Endothelial cell of umbilical vein (primary cell): Measurements from ENCODE around the gene EXOC6B. TPM values are rescaled to one million over a fixed set of nuclear protein-coding genes. Genes with fewer than 3 reads are reported as not detected.

ENCODE experiments used
- BruUV-seq: library from RNA; stranded (reverse); fragments of 400-500 nt; replicated peaks from 2 replicates; lab custom pipeline; 2021; lab: Mats Ljungman, UMichigan
- CTCF ChIA-PET: fragments of 300-600, 350-600 bp; sonication (Branson Sonifier 250); formaldehyde crosslinking; loops from one replicate; lab custom pipeline; 2021; ENCODE audit warnings: antibody characterized with exemption, inconsistent platforms; lab: Charles Lee
- POLR2A ChIA-PET: fragments of 300-600, 350-600 bp; sonication (Branson Sonifier 250); formaldehyde crosslinking; loops from one replicate; lab custom pipeline; 2021; ENCODE audit warnings: antibody characterized with exemption, inconsistent platforms; lab: Charles Lee
- DNase-seq: peaks from one replicate; pipeline ENCODE4 v3.0.0-alpha.2; 2011; ENCODE audit warnings: low read depth, low spot score
- FAIRE-seq: peaks from 2 replicates; lab custom pipeline; 2011; peaks lifted over from hg19 to GRCh38; lab: Jason Lieb, UNC
- H2AFZ ChIP-seq: 2 replicates; pipeline ENCODE4 v1.6.0; 2012; ENCODE audit warnings: low read depth, low read length, control low read depth, inconsistent platforms
- H3K27ac ChIP-seq: 2 replicates; pipeline ENCODE4 v1.5.1; 2011; ENCODE audit warnings: low read depth, mild to moderate bottlenecking, control low read depth, low read length, moderate library complexity; ENCODE audit not compliant: insufficient read depth
- H3K27me3 ChIP-seq, 2 experiments: 2 replicates each; pipeline versions ENCODE4 v1.6.0 to v1.6.1; 2011; ENCODE audit warnings: low read length in 2 of 2, mixed read lengths in 1 of 2; ENCODE audit not compliant: control insufficient read depth in 2 of 2, insufficient read depth in 2 of 2
- H3K36me3 ChIP-seq, 2 experiments: 2 replicates in 1 of 2; 3 replicates in 1 of 2; pipeline ENCODE4 v1.5.1; 2011; ENCODE audit warnings: low read length in 2 of 2, mild to moderate bottlenecking in 1 of 2, moderate library complexity in 1 of 2; ENCODE audit not compliant: control insufficient read depth in 2 of 2, insufficient read depth in 2 of 2; ENCODE audit errors: extremely low read depth in 1 of 2
- H3K4me1 ChIP-seq: 3 replicates; pipeline ENCODE4 v1.5.1; 2011; ENCODE audit warnings: mild to moderate bottlenecking, low read length; ENCODE audit not compliant: control insufficient read depth, insufficient read depth; ENCODE audit errors: extremely low read depth
- H3K4me2 ChIP-seq: 2 replicates; pipeline ENCODE4 v1.6.1; 2011; ENCODE audit warnings: low read length, control low read depth, mixed read lengths; ENCODE audit not compliant: insufficient read depth
- H3K4me3 ChIP-seq, 3 experiments: fragments of 200-600 bp in 1 of 3; sonication (generic), shearing (Covaris generic) in 1 of 3; replicated peaks in 1 of 3; 2 replicates each; pipeline ENCODE4 v1.5.1; 2011 to 2016; ENCODE audit warnings: control low read depth in 3 of 3, low read length in 3 of 3, mild to moderate bottlenecking in 2 of 3, inconsistent platforms in 1 of 3, low read depth in 1 of 3, moderate library complexity in 1 of 3; ENCODE audit not compliant: insufficient read depth in 1 of 3
- H3K79me2 ChIP-seq: 2 replicates; pipeline ENCODE4 v1.6.0; 2012; ENCODE audit warnings: low read length, inconsistent platforms; ENCODE audit not compliant: control insufficient read depth, insufficient read depth
- H3K9ac ChIP-seq: replicated peaks from 2 replicates; pipeline ENCODE3; 2011; ENCODE audit warnings: low read length, control low read depth; ENCODE audit not compliant: insufficient read depth; ENCODE audit errors: extremely low read depth
- H3K9me1 ChIP-seq: replicated peaks from 3 replicates; pipeline ENCODE4 v1.6.0; 2011; ENCODE audit warnings: mild to moderate bottlenecking, low read length; ENCODE audit not compliant: control insufficient read depth, insufficient read depth; ENCODE audit errors: extremely low read depth
- H3K9me3 ChIP-seq: replicated peaks from 2 replicates; pipeline ENCODE4 v1.5.1; 2012; ENCODE audit warnings: low read length, inconsistent platforms; ENCODE audit not compliant: control insufficient read depth, insufficient read depth
- H4K20me1 ChIP-seq: replicated peaks from 2 replicates; pipeline ENCODE3; 2011; ENCODE audit warnings: mild to moderate bottlenecking, low read length; ENCODE audit not compliant: control insufficient read depth, insufficient read depth; ENCODE audit errors: extremely low read depth
- EZH2 ChIP-seq: IDR thresholded peaks from 2 replicates; pipeline ENCODE4 v1.6.1; 2012; ENCODE audit warnings: borderline replicate concordance, low read depth, mild to moderate bottlenecking, moderate library complexity, low read length, inconsistent platforms; ENCODE audit not compliant: severe bottlenecking
- FOS ChIP-seq: IDR thresholded peaks from 2 replicates; pipeline ENCODE4 v1.6.1; 2011; ENCODE audit warnings: mild to moderate bottlenecking, low read length, moderate library complexity, borderline replicate concordance; ENCODE audit not compliant: insufficient read depth
- GATA2 ChIP-seq: IDR thresholded peaks from 2 replicates; pipeline ENCODE4 v1.7.0; 2011; ENCODE audit warnings: low read depth, mild to moderate bottlenecking, moderate library complexity, mixed read lengths, low read length; ENCODE audit not compliant: insufficient read length, insufficient read depth
- JUN ChIP-seq: IDR thresholded peaks from 2 replicates; pipeline ENCODE4 v1.6.1; 2011; ENCODE audit warnings: borderline replicate concordance, low read depth; ENCODE audit not compliant: insufficient read length, insufficient read depth
- MYC ChIP-seq: IDR thresholded peaks from one replicate; pipeline ENCODE4 v1.6.1; 2011; ENCODE audit warnings: mild to moderate bottlenecking, low read depth, low read length
- POLR2A ChIP-seq: IDR thresholded peaks from 2 replicates; pipeline ENCODE4 v1.6.1; 2012; ENCODE audit warnings: low read depth, mild to moderate bottlenecking, control low read depth, low read length
- POLR2AphosphoS5 ChIP-seq: IDR thresholded peaks from 2 replicates; pipeline ENCODE4 v1.6.1; 2012; ENCODE audit warnings: low read depth, mild to moderate bottlenecking, control low read depth, low read length, moderate library complexity; ENCODE audit not compliant: insufficient read depth
- dilution Hi-C: fragments of 300-500 bp; cut with MboI; formaldehyde crosslinking; loops from one replicate; pipeline ENCODE4 v1.15.0; 2019; ENCODE audit warnings: low sequenced_read_pairs; ENCODE audit not compliant: extremely low pct_ligation_motif_present
- intact Hi-C: fragments of 100-400 bp; cut with micrococcal nuclease; formaldehyde crosslinking; loops from one replicate; pipeline ENCODE4 v1.10.0; 2022
- polyA plus RNA-seq, 4 experiments: library from polyadenylated mRNA; depleted of rRNA in 3 of 4; stranded (reverse) in 3 of 4; unstranded in 1 of 4; fragments of >200 nt; gene quantifications; 2 replicates each; pipeline versions ENCODE4 v1.2.1 to v1.2.3, GENCODE V29; 2011 to 2012; ENCODE audit warnings: missing spikeins in 1 of 4
- total RNA-seq: library from RNA; stranded (reverse); gene quantifications from 2 replicates; pipeline ENCODE4 v1.2.3, GENCODE V29; 2021
- TF ChIP-seq, protein P1 (sequence below), 2 donors: IDR thresholded peaks; 1 replicate in 1 of 2; 2 replicates in 1 of 2; pipeline ENCODE4 v1.5.1; 2011; ENCODE audit warnings: low read length in 2 of 2, mild to moderate bottlenecking in 2 of 2, moderate library complexity in 2 of 2, control low read depth in 1 of 2, inconsistent platforms in 1 of 2, low read depth in 1 of 2; ENCODE audit not compliant: insufficient read depth in 1 of 2; ENCODE audit errors: extremely low read depth in 1 of 2
- TF ChIP-seq, protein P2 (sequence below): IDR thresholded peaks from 2 replicates; pipeline ENCODE4 v1.6.1; 2011; ENCODE audit not compliant: insufficient read depth, insufficient read length

EXOC6B gene
- total and polyA plus RNA-seq, 2 donors (not counting 3 experiments of a cell fraction or from before 2014, with no cell fraction given) = 10.8 to 34.8 TPM

DNA sequence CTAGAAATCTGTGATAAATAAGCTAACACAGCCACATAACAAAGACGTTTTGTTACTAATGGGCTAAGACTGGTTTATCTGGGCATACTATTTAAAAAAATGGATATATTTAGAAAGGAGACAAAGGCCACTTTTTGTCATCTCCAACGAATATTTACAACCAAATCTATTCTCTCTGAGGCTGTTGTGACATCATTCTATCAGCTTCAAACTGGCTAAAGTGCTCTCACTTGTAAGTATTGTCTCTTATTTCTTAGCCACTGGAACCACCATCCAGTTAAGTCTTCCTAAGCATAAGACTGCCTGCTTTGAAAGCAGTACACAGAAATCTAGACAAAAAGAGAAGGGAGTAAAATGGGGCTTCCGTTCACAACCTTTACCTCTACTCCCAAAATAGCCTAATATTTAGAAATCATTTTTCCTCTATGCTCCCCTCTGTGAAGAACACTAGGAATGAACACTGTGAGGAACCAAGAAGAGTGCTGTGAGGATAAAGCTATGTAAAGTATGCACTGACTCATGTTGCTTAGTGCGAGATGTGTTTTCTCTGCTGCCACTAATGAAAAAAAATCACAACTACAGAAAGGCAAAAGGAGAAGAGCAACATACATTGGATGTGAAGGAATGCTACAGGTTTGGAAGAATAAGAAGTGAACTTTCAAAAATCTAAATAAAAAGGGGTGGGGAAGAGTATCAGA lies 264.1 kb downstream of the EXOC6B start:
- BruUV-seq = TSS peak; percentile 90
- CTCF ChIA-PET = interaction anchor here (0.8 to 2.1 kb wide), 11 partner anchors 10 to 637 kb away, joined by 3 to 14 read pairs (median 5); no protein-coding TSS in a partner anchor
- intact Hi-C loops = loop anchor here (1.0 to 2.0 kb wide), 2 partner anchors 13 to 957 kb away; no protein-coding TSS in a partner anchor
- dilution Hi-C loops = no loop called here
- FAIRE-seq = peak; percentile 4
- H3K9ac ChIP-seq = peak overlapping the region; percentile 84
- TF ChIP-seq EZH2 (no peak), FOS (no peak), POLR2A (no peak), MYC (no peak), POLR2AphosphoS5 (no peak), JUN (no peak), GATA2 (no peak)
- TF ChIP-seq, protein P1, sequence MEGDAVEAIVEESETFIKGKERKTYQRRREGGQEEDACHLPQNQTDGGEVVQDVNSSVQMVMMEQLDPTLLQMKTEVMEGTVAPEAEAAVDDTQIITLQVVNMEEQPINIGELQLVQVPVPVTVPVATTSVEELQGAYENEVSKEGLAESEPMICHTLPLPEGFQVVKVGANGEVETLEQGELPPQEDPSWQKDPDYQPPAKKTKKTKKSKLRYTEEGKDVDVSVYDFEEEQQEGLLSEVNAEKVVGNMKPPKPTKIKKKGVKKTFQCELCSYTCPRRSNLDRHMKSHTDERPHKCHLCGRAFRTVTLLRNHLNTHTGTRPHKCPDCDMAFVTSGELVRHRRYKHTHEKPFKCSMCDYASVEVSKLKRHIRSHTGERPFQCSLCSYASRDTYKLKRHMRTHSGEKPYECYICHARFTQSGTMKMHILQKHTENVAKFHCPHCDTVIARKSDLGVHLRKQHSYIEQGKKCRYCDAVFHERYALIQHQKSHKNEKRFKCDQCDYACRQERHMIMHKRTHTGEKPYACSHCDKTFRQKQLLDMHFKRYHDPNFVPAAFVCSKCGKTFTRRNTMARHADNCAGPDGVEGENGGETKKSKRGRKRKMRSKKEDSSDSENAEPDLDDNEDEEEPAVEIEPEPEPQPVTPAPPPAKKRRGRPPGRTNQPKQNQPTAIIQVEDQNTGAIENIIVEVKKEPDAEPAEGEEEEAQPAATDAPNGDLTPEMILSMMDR (IDR thresholded peaks at IDR 0.05; ENCODE audit: extremely low read depth in 1 of 2, insufficient read depth in 1 of 2, low read depth in 1 of 2, low read length in 2 of 2) = no peak
- TF ChIP-seq, protein P2, sequence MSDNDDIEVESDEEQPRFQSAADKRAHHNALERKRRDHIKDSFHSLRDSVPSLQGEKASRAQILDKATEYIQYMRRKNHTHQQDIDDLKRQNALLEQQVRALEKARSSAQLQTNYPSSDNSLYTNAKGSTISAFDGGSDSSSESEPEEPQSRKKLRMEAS = no peak
- H3K4me3 ChIP-seq = peak overlapping the region in 1 of 3 experiments; percentile 35
- H2AFZ ChIP-seq = peak overlapping the region; percentile 24
- peak; percentile 78 for DNase-seq
- peak overlapping the region; percentile 60 for H3K4me2 ChIP-seq
- no peaks in the 10 kb centered on the region for H4K20me1 ChIP-seq
- no peaks in the 10 kb centered on the region for H3K79me2 ChIP-seq
- H3K9me3 ChIP-seq = no peaks in the 10 kb centered on the region
- no peaks in the 10 kb centered on the region for H3K36me3 ChIP-seq
- POLR2A ChIA-PET = interaction anchor here (0.7 kb wide), 1 partner anchor 60 kb away, joined by 3 read pairs; no protein-coding TSS in a partner anchor
- H3K27ac ChIP-seq = peak overlapping the region; percentile 92
- no peaks in the 10 kb centered on the region for H3K27me3 ChIP-seq
- H3K9me1 ChIP-seq = no peaks in the 10 kb centered on the region
- H3K4me1 ChIP-seq = peaks cover 35% of the 10 kb centered on the region
